GM12878 (cell line): ENCODE data around the gene PTX4. TPM values are rescaled to one million over a fixed set of nuclear protein-coding genes. Genes with fewer than 3 reads are reported as not detected.

ENCODE experiments used
- ATAC-seq: fragments of 200-7000 bp; cut with Tn5 transposase; 3 replicates; pipeline ENCODE4 v1.9.1; 2020; ENCODE audit warnings: mild to moderate bottlenecking, moderate library complexity
- BruUV-seq: library from RNA; stranded (reverse); fragments of 400-500 nt; replicated peaks from 2 replicates; lab custom pipeline; 2021; lab: Mats Ljungman, UMichigan
- CTCF ChIA-PET: fragments of 300-600 bp; sonication (Branson Sonifier 250); formaldehyde crosslinking; extraction: SDS; loops from one replicate; lab custom pipeline; 2021; ENCODE audit warnings: inconsistent platforms; lab: Yijun Ruan, JAX
- POLR2A ChIA-PET: fragments of 350-600 bp; formaldehyde crosslinking; extraction: SDS; loops from one replicate; lab custom pipeline; 2021; ENCODE audit warnings: inconsistent platforms; lab: Charles Lee
- RAD21 ChIA-PET: fragments of 300-600 bp; sonication (Branson Sonifier 250); formaldehyde crosslinking; loops from one replicate; lab custom pipeline; 2023; ENCODE audit warnings: antibody characterized with exemption; ENCODE audit not compliant: unreplicated experiment; lab: Charles Lee
- SMC1A ChIA-PET: fragments of 300-600 bp; sonication (Branson Sonifier 250); formaldehyde crosslinking; loops from one replicate; lab custom pipeline; 2023; ENCODE audit not compliant: unreplicated experiment, uncharacterized antibody; lab: Charles Lee
- DNase-seq: peaks from one replicate; pipeline ENCODE4 v3.0.0-alpha.2; 2011; ENCODE audit warnings: low read depth, low spot score
- FAIRE-seq: peaks from 3 replicates; lab custom pipeline; 2011; peaks lifted over from hg19 to GRCh38; lab: Jason Lieb, UNC
- H2AFZ ChIP-seq: 2 replicates; pipeline ENCODE4 v1.6.0; 2011; ENCODE audit warnings: low read depth, low read length, control low read depth; ENCODE audit not compliant: control insufficient read depth
- H3K27ac ChIP-seq: 2 replicates; pipeline ENCODE4 v1.5.1; 2011; ENCODE audit warnings: control low read depth; ENCODE audit not compliant: control insufficient read depth, insufficient read depth
- H3K27me3 ChIP-seq, 2 experiments: replicated peaks in 1 of 2; 2 replicates each; pipeline versions ENCODE4 v1.6.0 to v1.6.1; 2011; ENCODE audit warnings: low read length in 1 of 2; ENCODE audit not compliant: control insufficient read depth in 2 of 2, insufficient read depth in 2 of 2
- H3K36me3 ChIP-seq, 2 experiments: 2 replicates each; pipeline ENCODE4 v1.5.1; 2011; ENCODE audit warnings: low read length in 1 of 2; ENCODE audit not compliant: control insufficient read depth in 2 of 2, insufficient read depth in 2 of 2
- H3K4me1 ChIP-seq: 2 replicates; pipeline ENCODE4 v1.6.1; 2011; ENCODE audit warnings: mild to moderate bottlenecking, low read length, moderate library complexity, mixed read lengths; ENCODE audit not compliant: control insufficient read depth, insufficient read depth
- H3K4me2 ChIP-seq: 2 replicates; pipeline ENCODE4 v1.6.0; 2011; ENCODE audit warnings: control low read depth; ENCODE audit not compliant: control insufficient read depth, insufficient read depth
- H3K4me3 ChIP-seq: fragments of 200-600 bp; sonication (generic); 2 replicates; pipeline ENCODE4 v1.5.1; 2016
- H3K79me2 ChIP-seq: 2 replicates; pipeline ENCODE4 v1.6.0; 2011; ENCODE audit warnings: low read length; ENCODE audit not compliant: control insufficient read depth, insufficient read depth
- H3K9ac ChIP-seq: 2 replicates; pipeline ENCODE4 v1.8.0; 2011; ENCODE audit warnings: low read length, control low read depth, mixed read lengths; ENCODE audit not compliant: control insufficient read depth, insufficient read depth
- H3K9me3 ChIP-seq: replicated peaks from 3 replicates; pipeline ENCODE4 v1.5.1; 2011; ENCODE audit warnings: mild to moderate bottlenecking, low read length; ENCODE audit not compliant: control insufficient read depth, insufficient read depth
- H4K20me1 ChIP-seq: 2 replicates; pipeline ENCODE4 v1.6.0; 2011; ENCODE audit not compliant: control insufficient read depth, insufficient read depth
- E2F8 ChIP-seq: fragments of 450-650 bp; IDR thresholded peaks from 2 replicates; pipeline ENCODE4 v1.6.1; 2018; ENCODE audit warnings: mild to moderate bottlenecking, low read depth, moderate library complexity; ENCODE audit not compliant: partially characterized antibody
- MLLT1 ChIP-seq: fragments of 450-650 bp; IDR thresholded peaks from 2 replicates; pipeline ENCODE4 v1.6.1; 2016; ENCODE audit warnings: mild to moderate bottlenecking
- NFXL1 ChIP-seq: fragments of 450-650 bp; IDR thresholded peaks from 2 replicates; pipeline ENCODE4 v1.6.1; 2017; ENCODE audit warnings: antibody characterized with exemption, mild to moderate bottlenecking, borderline replicate concordance
- PBX3 ChIP-seq: IDR thresholded peaks from 2 replicates; pipeline ENCODE4 v1.6.1; 2011; ENCODE audit warnings: mild to moderate bottlenecking, low read depth, low read length, moderate library complexity; ENCODE audit not compliant: insufficient replicate concordance
- RCOR1 ChIP-seq: conservative IDR thresholded peaks from 2 replicates; pipeline ENCODE4 v1.6.1; 2012; ENCODE audit warnings: low read depth, low read length, improper control_type of control experiment
- SIX5 ChIP-seq: IDR thresholded peaks from 2 replicates; pipeline ENCODE4 v1.6.1; 2011; ENCODE audit warnings: mild to moderate bottlenecking, low read depth, low read length, moderate library complexity; ENCODE audit not compliant: severe bottlenecking
- SUZ12 ChIP-seq: fragments of 200-600 bp; sonication (generic); IDR thresholded peaks from one replicate; pipeline ENCODE4 v1.6.1; 2018; ENCODE audit warnings: antibody characterized with exemption, mild to moderate bottlenecking; ENCODE audit not compliant: unreplicated experiment
- TCF7 ChIP-seq: IDR thresholded peaks from 2 replicates; pipeline ENCODE4 v1.6.1; 2014; ENCODE audit warnings: antibody characterized with exemption, borderline replicate concordance
- USF2 ChIP-seq: IDR thresholded peaks from 2 replicates; pipeline ENCODE4 v1.6.1; 2011; ENCODE audit warnings: low read depth, low read length, improper control_type of control experiment, borderline replicate concordance
- YY1 ChIP-seq: IDR thresholded peaks from 2 replicates; pipeline ENCODE4 v1.6.1; 2011; ENCODE audit warnings: low read depth, mild to moderate bottlenecking, low read length
- ZNF217 ChIP-seq: fragments of 450-650 bp; IDR thresholded peaks from 2 replicates; pipeline ENCODE4 v1.6.1; 2017; ENCODE audit warnings: antibody characterized with exemption, mild to moderate bottlenecking
- WGBS: methylation state at CpG from one replicate; pipeline ENCODE4 v1.1.6; 2016; ENCODE audit warnings: low lambda C conversion rate; ENCODE audit not compliant: insufficient replicate concordance, insufficient coverage; ENCODE audit errors: missing lambda C conversion rate; 5-methylcytosine and 5-hydroxymethylcytosine counted together
- in situ Hi-C: fragments of 300-500 bp; cut with MboI; formaldehyde crosslinking; loops from 9 replicates; pipeline ENCODE4 v1.14.3; 2018; ENCODE audit warnings: mixed read lengths
- intact Hi-C: fragments of 100-400 bp; cut with micrococcal nuclease; formaldehyde crosslinking; loops from one replicate; pipeline ENCODE4 v1.14.2; 2022; ENCODE audit not compliant: unreplicated experiment
- polyA plus RNA-seq, 11 experiments: library from polyadenylated mRNA; depleted of rRNA in 4 of 11; unstranded in 6 of 11; stranded (reverse) in 5 of 11; fragments of >200 nt; fragmentation: Nextera tagmentation in 4 of 11; fragmentation: Illumina TruSeq in 1 of 11; extraction: Ambion mirVana in 4 of 11; extraction: Trizol in 1 of 11; gene quantifications; 1 replicate in 1 of 11; 2 replicates in 10 of 11; pipeline versions ENCODE4 v1.2.1 to v1.2.3, GENCODE V29; 2011 to 2016; ENCODE audit warnings: inconsistent platforms in 2 of 11, missing spikeins in 2 of 11, low read depth in 1 of 11
- total RNA-seq, 4 experiments: library from RNA; depleted of rRNA in 3 of 4; stranded (reverse); fragments of >200 nt in 3 of 4; fragmentation: Illumina TruSeq in 1 of 4; extraction: Trizol in 1 of 4; gene quantifications; 2 replicates each; pipeline versions ENCODE4 v1.2.1 to v1.2.3, GENCODE V29; 2013 to 2021

Gene PTX4
- total and polyA plus RNA-seq, 10 of the 15 experiments (the other 5 are each of a cell fraction or from before 2014, with no cell fraction given) = not detected

- no peak for TF ChIP-seq E2F8
- no peak for TF ChIP-seq RCOR1
- TF ChIP-seq MLLT1 = no peak
- TF ChIP-seq YY1 = no peak
Measured at GRCh38 chr16:1488054-1488601, 616 bp downstream of the PTX4 start (continued).

GRCh38 chr16:1487395-1488053, 1.2 kb downstream of the PTX4 start:
- ChIA-PET POLR2A (no interaction called here), RAD21 (no interaction called here), CTCF (no interaction called here), SMC1A (no interaction called here)
- Histone ChIP-seq H4K20me1 (no peaks in the 10 kb centered on the region), H3K27ac (no peak overlapping the region), H3K4me2 (no peak overlapping the region), H3K9me3 (no peaks in the 10 kb centered on the region), H3K79me2 (no peaks in the 10 kb centered on the region), H3K9ac (no peak overlapping the region), H3K36me3 (no peaks in the 10 kb centered on the region), H3K4me3 (no peak overlapping the region), H3K27me3 (no peaks in the 10 kb centered on the region), H2AFZ (no peak overlapping the region), H3K4me1 (peaks cover under 1% of the 10 kb centered on the region; the same call in 1 of the 2 replicates)
- 49% methylated on average over 35 of the region's 39 CpGs for WGBS
- intact Hi-C loops = no loop called here
- TF ChIP-seq NFXL1 (no peak), TCF7 (no peak), SIX5 (no peak), SUZ12 (no peak), ZNF217 (no peak), USF2 (no peak), PBX3 (no peak)
- in situ Hi-C loops = no loop called here
- BruUV-seq = no TSS peak
- no peak for ATAC-seq
- DNase-seq = no peak
- no peak for FAIRE-seq
